DMS 273 (cell line): ENCODE results near the gene UBR2.
"Not testable (repeated sequence)": the region's sequence is repeated elsewhere in the genome, so short reads cannot be mapped to it uniquely, and the experiment has no call there.

Experiments used
- DNase-seq: peaks from one replicate; lab custom pipeline; 2025; ENCODE audit not compliant: unreplicated experiment; lab: John Stamatoyannopoulos, UW

The UBR2 gene

DNA sequence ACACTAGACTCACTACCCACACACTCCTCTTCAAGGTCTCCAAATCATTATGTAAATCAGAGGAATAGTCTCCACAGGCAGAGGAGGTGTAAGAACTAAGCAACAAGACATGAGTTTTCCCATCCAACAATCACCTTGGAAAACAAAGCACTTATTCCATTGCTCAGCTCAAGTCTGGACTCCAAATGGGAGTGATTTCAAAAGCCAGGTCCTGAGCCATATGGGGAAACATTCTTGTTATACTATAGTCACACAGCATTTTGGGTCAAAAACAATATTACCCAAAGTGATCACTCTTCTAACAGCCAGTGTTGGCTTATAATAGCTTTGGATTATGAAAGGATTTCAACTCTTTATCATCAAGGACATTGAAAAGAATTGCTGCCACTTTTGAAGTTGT is 162.2 kb downstream of the UBR2 start:
- no peak for DNase-seq

DNA sequence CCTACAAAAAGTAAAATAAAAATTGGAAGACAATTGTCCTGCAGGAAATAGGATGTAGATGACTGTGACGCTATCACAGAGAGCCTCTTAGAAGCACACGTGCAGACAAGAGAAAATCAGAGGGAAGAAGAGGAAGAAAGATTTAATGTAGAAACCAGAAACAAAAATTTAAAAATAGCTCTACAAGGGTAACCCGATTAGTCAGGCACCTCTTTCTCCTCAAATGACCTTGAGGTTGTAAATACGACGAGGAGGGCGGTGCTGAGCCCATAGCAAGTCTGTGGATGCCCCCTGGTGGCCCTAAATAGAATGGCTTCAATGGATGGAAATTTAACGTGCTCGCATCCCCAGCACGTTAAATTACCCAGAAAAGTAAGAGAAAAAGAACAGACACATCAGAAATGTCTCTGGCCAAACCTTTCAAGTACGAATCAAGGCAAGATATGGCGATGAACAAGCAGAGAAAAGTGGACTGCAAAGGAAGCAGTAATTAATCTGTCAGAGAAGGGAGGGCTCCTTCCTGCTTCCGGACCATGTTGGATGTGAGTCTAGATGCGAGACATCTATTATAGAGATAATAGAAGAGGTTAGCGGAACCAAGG is 162.8 kb downstream of the UBR2 start:
- peak; percentile 91 for DNase-seq

DNA sequence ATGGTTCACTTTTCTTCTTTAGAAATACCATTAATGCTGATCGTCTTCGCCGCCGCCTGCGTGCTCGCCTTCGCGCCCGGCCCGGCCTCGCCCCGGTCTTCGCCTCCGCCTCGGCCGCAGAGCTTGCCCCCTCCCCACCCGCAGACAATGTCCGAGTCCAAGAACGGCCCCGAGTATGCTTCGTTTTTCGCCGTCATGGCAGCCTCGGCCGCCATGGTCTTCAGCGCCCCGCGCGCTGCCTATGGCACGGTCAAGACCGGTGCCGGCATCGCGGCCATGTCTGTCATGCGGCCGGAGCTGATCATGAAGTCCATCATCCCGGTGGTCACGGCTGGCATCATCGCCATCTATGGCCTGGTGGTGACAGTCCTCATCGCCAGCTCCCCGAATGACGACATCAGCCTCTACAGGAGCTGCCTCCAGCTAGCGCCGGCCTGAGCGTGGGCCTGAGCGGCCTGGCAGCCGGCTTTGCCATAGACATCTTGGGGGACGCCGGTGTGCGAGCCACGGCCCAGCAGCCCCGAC is 163.3 kb downstream of the UBR2 start:
- no peak for DNase-seq

DNA sequence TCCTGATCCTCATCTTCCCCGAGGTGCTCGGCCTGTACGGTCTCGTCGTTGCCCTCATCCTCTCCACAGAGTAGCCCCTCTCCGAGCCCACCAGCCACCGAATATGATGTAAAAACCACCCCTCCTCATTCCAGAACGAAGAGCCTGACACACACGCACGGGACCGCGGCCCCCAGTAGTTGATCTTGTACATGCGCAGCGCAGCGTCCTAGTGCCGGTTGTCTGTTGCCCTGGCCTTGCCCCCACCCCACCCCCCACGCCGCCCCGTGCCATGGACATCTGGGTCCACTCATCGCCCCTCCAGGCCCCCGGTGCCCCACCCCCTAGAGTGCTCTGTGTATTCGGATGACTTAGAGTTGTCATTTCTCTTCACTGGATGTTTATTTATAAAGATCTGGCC is 163.8 kb downstream of the UBR2 start:
- no peak for DNase-seq

DNA sequence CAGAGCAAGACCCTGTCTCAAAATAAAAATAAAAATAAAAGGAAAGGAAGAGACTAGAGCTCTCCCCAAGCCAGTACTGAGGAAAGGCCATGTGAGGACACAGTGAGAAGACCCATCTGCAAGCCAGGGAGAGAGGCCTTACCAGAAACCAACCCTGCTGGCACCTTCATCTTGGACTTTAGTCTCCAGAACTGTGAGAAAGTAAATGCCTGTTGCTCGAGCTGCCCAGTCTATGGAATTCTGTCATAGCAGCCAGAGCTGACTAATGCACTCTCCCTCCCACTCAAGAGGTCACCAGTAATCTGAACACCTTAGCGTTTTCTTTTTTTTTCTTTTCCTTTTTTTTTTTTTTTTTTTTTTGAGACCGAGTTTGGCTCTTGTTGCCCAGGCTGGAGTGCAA is 165.9 kb downstream of the UBR2 start:
- DNase-seq = no peak

DNA sequence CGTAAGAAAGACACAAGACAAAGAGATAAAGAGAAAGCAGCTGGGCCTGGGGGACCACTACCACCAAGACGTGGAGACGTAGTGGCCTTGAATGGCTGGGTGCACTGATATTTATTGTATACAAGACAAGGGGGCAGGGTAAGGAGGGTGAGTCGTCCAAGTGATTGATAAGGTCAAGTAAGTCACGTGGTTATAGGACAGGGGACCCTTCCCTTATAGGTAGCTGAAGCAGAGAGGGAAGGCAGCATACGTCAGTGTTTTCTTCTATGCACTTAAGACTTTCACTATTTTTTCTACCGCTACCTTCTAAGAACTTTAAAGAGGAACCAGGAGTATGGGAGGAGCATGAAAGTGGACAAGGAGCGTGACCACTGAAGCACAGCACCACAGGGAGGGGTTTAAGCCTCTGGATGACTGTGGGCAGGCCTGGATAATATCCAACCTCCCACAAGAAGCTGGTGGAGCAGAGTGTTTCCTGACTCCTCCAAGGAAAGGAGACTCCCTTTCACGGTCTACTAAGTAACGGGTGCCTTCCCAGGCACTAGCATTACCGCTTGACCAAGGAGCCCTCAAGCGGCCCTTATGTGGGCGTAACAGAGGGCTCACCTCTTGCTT is 170.1 kb downstream of the UBR2 start:
- DNase-seq = not testable (repeated sequence)

DNA sequence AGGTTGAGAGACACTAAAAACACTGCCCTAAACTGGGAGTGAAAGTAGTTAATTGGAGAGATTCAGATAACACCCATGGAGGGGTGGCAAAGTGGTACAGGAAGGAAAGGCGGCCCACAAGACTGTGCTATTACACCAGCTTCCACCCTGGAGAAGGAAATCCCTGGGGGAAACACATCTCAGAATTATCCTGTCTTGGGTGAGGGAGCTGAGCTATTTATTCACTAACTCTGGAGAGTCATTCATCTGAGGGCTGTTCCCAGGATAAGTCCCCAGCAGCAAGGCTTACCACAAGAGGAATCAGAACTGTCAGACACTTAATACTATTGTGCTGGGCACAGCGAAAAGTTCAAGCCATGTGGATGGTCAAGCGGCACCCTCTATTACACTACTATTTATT is 172.1 kb downstream of the UBR2 start:
- DNase-seq = no peak

DNA sequence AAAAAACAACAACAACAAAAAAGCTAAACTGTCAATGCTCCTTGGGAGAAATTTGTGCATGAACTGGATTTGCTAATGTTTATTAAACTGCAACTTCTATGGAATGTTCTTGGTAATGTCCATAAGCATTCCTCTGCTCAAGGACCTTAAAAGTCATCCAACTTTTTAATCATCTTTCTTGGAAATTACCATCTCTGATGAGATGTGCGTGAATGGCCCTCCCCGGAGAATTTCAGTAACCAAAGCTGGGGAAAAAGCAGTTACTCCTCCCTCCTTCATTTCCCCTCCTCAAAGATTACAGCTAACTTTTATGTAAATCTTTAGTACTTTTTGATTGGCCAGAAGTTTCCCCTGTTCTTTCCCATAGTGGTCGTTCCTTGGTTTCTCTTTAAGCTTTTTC is 176.9 kb downstream of the UBR2 start:
- DNase-seq = no peak

DNA sequence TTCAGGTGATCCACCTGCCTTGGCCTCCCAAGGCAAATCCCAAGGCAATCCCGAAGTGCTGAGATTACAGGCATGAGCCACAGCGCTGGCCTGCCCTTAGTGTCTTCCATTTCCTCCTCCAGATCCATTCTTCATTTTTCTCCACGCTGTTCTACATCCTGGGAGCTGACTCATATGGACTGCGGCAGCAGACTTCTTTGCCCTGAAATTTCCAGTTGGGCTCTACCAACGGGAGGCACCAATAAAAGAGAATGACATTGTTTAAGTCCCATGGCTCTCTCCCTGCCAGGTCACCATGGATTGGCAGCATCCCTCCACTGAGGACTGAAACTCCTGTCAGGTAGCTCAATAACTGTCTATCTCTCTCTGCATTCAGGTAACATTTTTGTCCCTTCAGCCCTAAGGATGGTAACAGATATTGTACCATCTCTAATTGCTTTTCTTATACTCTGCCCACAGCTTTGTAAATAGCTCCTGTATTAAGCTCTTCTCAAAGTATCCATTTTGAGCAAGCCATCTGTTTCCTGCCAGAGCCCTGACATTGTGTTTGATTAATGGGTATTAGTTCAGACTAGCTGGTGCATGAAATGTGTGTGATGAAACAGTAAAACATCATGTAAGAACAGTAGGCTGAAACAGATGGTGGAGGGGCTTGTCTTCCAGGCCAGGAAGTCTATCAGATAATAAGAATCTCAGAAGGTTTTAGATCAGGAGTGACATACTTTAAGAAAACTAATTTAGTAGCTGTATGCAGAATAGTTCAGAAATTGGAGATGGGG is 178.5 kb downstream of the UBR2 start:
- peak; percentile 97 for DNase-seq
